T-helper 22 cell (primary cell): ENCODE data around the gene ARHGAP24.
"Not testable (repeated sequence)": the region's sequence is repeated elsewhere in the genome, so short reads cannot be mapped to it uniquely, and the experiment has no call there.

Source experiments
- DNase-seq: peaks from one replicate; pipeline ENCODE4 v3.0.0-alpha.2; 2020; ENCODE audit warnings: low read depth

The ARHGAP24 gene

DNA sequence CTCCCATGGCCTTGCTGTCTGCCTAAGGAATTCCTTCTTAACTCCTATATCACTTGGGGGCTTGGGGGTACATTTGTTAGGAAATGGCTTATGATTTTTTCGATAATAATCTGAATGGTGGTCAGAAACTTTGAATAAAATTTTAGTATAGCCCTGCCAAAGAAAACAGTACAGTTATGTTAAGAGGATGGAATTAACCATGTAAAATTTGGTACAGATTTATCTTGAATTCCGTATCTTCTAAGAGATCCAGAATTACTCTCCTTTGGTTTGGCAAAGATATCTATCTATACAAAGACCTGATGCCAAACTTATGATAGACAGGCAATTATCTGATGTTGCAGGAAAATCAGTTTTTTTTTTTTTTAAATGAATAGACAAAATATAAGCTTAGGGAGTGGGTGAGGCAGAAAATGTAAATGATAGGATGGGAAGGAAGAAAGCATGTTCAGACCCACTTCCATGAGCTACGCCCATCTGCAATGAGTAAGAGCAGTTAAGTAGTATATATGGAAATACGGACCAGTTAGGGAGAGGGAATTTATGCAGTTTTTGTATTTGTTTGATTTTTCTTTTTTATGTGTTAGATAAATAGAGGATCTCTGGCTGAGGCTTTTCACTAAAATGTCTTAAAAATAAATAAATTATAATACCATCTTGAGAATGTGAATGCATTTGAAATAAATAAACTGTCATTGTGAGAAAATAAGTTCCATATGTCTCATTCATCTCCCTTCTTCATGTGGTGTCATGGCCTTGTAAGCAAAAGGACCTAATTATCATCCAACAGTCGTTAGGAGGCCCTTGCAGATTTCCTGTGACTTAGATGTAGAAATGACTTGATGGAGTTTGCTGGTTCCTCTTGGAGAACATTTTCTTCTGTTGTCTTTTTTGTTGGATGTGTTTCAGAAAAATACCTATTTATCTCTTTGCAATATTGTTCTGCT is 389.6 kb downstream of the ARHGAP24 start:
- no peak for DNase-seq

DNA sequence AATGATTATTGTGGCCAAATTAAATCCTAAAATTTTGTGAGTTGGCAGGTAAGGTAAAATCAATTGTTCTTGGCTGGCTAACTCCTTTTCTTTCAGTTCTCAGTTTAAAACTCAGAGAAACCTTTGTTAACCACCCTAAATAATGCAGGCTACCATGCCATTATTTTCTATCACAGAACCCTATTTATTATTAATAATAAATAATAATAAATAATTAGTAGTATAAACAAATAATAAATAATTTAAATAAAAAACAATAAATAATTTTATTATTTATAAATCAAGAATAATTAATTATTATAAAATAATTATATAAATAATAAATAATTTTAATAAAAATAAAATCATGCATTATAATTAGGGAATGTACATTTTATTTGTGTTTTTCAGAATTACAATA is 390.3 kb downstream of the ARHGAP24 start:
- no peak for DNase-seq

DNA sequence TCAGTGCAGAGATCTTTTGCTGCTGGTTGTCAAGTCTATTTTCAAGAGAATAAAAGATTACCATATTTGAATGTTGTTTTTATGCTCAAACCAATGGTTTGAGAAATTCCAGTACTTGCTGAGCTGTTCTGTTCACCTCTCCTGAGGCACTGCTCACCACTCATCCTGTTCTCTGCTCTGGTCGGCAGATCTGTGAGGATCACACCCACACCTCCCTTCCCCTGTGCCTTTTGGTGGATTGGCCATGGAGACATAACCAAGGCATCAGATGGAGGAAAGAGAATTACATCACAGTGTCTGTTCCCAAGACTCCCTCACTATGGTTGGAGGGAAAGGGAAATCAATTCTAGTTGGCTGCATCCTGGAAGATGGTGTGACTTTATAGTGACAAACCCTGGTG is 391.6 kb downstream of the ARHGAP24 start:
- DNase-seq, result no peak

DNA sequence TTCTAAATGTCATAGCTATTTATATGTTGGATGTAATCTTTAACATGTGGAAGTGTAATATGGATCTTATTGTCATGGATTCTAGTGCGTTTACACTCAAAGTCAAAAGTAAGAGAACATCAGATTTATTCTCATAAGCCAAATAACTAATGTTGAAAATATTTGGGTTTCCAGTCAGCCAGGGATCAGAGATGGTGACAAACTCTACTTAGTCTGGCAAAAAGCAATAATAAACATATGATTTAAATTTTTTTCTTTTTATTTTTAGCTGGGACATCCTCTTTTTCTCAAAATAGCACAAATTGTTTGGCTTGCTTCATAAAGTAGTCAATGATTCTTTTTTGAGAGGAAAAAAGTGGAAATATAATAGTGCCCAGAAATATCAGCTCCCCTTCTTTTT is 392.3 kb downstream of the ARHGAP24 start:
- DNase-seq, result no peak

DNA sequence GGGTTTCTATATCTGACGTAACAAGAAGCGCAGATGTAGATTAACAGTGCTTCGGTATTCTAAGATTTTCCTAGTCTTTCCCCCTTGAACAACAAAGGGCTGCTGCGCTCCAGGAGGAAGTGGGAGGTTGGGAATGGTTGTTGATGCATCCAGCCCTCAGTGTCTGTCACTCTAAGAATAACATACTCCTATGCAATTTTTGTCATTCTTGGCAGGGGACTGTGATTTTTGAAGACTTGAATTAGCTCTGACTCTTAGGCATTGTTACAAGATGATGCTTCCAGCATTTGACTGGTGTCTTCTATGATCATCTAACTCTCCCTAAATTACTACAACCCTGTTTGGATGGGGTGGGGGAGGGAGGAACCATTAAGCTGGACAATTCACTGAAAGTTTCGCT is 394.2 kb downstream of the ARHGAP24 start:
- DNase-seq, result no peak

DNA sequence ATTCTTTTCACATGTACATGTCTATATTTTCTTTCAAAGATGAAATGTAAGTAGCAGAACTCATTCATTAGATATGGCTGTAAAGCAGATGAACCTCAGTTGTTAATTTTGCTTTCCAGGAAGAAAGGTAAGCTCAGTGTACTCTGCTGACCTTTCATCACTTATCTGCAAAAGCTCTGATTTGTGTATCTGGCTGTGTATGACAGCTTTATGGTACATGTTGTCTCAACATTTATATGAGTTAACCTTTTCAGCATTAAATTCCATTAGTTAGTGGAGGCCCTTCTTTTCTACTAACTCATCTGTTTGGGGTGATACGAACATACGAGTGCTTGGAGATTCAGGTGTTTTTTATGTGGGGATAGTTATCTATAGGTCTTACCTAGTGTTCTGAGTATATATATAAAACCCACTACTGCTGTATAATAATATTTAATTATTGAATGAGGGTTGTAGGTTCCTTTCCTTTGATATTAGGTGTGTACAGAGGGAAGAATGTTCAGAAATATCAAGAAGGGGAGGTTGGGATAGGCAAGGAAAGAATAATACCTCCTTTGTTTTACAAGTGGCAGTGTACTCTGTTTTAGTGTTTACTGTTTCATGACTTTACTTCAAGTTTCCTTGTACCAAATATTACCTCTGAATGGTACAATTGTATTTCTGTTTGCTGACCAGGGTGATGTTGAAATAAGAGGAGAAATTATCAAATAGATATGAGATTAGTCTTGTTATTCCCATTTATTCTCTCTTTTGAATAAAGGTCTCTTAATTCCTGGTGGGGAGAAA is 395.5 kb downstream of the ARHGAP24 start:
- DNase-seq, result no peak

DNA sequence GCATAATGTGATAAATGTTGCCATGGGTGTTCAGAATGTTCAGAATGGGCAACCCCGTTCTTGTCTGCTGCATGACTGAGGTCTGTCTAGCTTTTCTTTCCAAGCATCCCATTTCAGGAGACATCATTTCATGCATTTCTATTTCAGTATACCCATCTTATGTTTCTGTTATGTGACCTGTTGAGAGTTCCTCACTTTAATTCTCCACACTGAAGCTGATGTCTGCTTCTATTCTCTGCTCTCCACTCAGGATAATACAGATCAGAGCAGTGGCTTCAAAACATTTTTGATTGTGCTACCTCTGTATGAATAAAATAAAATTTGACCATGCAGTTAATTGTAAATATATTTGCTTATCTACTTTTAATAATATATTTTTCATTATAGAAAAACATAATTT is 398.6 kb downstream of the ARHGAP24 start:
- DNase-seq, result no peak

DNA sequence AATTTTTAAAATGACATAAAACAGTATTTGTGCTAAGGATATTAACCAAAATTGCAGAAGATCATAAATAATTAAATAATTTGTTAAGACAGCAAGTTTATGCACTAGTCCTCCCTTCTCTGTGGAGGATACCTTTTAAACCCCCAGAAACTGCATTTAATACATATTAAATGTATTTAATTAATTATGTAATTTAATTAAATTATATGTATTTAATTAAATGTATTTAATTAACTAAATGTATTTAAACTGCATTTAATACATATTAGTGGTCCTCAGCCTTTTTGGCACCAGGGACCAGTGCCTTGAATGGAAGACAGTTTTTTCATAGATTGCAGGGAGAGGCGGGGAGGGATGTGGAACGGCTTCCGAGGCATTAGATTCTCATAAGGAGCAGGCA is 404.6 kb downstream of the ARHGAP24 start:
- no peak for DNase-seq

DNA sequence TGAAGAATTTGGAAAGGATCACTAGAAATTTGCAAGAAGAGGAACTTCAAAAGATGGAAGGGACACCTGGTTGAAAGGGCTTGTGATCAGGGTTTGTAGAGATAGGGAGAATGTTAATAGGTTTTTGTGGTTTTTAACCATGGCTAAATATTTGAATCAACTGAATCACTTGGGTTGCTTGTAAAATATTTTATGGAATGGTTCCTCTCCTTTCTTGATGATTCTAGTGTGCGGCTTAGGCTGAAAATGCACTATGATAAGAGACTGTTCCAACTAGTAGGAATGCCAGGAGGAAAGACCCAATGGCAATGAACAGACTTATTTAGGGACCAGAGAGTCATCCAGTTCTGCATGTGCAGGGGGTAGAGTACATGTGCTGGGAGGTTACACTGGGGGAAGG is 408.2 kb downstream of the ARHGAP24 start:
- no peak for DNase-seq

DNA sequence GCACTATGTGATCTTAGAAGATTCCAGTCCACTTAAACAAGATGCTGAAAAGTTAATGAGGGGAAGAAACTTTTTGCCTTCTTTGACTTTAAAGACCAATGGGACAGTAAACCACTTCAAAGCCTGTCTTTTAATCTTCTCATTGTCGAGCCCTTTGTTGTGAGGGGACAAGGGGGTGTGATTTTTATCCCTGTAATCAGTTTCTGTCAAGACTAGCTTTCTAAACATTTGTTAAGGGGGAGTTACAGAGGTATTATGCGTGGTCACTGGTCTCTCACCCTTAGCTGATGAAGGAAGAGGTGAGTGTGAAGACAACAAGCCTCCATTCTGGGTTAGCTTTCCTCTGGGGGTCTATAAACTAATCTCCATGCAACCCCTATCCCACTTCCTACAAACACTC is 409.3 kb downstream of the ARHGAP24 start:
- no peak for DNase-seq

DNA sequence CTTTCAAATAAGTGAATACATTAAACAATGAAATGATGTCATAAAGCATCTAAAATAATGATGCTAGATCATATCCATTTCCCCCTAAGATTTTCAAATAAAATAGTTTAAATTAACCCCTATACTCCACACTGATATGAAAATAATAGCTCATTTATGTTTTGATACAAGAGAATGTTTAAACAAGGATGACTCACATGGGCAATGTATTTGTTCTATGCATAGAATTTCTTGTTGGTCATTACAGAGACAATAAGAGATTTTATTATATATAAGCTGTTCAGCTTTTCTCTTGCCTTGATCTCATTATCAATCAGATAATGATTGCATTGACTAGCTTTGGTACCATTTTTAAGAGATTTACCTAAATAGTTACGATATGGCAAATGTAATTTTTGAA is 411.7 kb downstream of the ARHGAP24 start:
- no peak for DNase-seq

DNA sequence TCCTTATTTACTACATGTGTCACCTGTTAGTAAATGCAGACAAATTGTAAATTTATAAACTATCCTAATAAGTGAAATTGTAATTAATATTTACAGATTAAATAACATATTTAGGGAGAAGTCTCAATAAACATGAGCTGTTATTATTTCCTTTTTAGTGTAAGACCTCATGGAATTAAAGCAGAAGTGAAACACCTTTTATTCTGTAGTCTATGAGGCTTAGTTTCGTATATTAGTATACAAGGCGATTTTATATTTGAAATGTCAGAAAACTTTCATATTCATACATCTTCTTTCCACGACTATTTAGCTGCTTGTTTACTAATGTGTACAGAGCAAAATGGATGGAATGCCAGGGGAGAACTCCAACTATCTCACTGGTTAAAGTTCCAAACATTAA is 414.4 kb downstream of the ARHGAP24 start:
- DNase-seq, result no peak

DNA sequence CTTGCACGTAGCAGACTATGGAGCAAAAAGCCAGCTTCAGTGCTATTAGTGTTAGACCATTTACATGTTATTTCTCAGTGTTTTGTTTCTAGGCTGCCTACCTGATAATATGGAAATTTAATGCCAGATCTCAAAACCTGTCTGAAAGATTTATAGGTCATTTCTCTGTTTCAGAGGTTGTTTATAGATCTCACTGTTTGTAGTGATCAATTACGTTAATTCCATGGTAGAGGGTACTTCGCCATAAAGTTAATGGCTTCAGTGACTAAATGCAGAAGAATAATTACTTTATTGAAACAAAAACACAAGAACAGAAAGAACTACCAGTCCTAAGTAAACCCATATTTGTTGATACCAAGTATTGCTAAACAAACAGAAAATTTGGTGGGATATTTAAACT is 420.8 kb downstream of the ARHGAP24 start:
- DNase-seq, result no peak

DNA sequence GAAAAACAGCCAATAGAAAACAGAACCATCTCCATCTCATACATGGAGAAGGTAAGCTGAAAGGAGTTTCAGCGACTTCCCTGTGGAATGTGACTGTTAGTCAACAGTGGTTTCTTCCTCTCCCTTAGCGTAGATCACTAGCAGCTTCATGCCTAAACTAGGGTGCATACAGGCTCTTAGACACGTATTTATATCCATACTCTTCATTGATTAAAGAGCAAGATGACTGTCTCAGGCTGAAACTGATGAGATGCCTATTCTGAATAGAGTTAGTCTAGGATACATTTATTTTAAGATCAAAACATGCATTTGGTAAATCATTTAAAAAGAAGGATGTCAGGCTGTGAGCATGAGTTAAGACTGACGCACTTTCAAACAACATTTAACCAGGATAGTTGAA is 423.3 kb downstream of the ARHGAP24 start:
- DNase-seq, result no peak

DNA sequence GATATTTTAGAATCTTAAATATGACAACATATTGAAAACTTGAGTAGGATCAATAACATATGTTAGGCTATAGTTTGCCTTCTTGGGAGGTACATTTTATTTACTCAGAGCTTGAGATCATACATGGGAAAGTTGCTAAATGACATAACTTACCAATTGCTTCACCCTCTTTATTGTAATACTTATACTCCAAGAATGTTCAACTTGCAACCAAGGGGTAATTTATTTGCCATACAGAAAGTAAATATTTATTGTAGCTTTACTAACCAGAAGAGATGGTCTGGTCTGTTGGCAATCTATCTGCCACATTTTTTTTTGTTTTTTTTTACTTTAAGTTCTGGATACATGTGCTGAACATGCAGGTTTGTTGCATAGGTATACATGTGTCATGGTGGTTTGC is 426.6 kb downstream of the ARHGAP24 start:
- DNase-seq, result no peak

DNA sequence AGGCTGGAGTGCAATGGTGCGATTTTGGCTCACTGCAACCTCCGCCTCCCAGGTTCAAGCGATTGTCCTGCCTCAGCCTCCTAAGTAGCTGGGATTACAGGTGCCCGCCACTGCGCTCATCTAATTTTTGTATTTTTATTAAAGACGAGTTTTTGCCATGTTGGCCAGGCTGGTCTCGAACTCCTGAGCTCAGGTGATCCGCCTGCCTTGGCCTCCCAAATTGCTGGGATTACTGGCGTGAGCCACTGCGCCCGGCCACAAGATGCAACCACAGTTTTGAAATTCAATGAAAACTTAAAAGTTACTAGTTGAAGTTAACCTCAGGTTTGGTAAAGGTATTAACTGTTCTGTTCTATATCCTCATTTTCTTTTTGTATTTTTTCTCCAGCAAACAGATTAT is 427.7 kb downstream of the ARHGAP24 start:
- DNase-seq, result not testable (repeated sequence)

DNA sequence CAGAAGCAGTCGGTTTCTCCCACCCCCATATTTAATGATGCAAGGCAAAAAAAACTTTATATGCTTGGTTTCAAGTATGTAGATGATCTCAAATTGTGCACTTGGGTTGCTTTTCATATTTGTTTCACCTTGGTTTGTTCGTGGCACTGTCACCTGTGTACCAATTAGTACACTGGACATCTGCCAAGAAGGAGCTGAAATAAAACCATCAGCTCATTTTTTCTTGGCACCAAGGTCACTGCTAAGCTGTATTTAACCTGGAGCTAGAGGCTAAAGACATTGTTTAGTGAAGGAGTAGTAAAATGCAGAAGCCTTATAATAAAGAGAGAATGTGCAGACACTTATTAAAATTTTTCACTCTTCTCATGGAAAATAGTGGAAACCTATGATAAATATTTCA is 430.8 kb downstream of the ARHGAP24 start:
- DNase-seq, result no peak

DNA sequence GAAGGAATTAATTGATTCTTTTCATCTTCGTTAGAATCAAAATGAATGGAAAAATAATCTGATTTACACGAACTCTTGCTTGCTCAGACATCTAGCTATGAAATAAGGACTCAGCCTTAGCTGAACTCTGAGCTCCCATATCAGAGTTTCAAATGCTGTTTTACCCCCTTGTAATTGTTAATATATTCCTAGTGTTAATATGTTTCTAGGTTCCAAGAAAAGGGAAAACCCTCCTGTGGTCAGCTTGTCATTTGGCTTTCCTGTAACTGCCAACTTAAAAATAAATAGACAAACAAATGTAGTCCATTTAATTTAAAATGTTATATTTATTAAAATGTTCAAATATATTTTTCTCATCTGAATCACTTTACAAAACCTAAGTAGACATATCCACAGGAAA is 432.1 kb downstream of the ARHGAP24 start:
- DNase-seq, result no peak

DNA sequence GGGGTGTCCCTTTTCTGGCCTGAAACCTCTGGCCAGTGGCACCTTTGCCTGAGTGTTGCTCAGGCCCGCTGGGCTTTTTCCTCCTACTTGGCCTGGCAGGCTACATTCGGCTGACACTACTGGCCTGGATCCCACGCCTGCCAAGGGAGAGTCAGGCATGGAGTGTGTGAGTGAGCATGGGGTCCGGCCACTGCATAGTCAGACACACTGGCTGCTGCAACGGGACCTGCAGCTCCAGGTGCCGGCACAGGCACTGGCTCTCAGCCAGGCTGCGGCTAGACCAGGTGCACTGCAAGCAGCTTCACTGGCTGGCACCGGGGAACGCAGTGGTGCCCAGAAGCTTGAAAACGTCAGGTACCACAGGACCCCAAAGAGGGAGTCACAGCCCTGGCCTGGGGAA is 434.9 kb downstream of the ARHGAP24 start:
- no peak for DNase-seq

DNA sequence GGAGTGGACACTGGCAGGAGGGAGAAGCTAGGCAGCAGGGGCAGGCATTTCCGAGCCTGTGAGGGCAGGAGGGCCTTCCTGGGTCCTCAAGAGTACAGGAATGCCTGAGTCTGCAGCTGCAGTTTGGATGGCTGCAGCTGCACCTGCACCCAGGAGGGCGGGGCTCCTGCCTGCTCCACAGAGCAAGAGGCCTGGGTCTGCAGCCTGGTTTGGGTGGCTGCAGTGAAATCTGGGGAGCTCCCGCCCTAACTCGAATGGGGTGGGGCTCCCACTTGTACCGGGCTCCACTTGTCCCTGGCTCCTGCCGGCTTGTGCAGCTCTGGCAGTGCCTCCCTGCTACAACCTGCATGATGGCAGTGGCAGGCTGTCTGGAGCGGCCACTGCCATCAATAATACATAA is 436.0 kb downstream of the ARHGAP24 start:
- no peak for DNase-seq

DNA sequence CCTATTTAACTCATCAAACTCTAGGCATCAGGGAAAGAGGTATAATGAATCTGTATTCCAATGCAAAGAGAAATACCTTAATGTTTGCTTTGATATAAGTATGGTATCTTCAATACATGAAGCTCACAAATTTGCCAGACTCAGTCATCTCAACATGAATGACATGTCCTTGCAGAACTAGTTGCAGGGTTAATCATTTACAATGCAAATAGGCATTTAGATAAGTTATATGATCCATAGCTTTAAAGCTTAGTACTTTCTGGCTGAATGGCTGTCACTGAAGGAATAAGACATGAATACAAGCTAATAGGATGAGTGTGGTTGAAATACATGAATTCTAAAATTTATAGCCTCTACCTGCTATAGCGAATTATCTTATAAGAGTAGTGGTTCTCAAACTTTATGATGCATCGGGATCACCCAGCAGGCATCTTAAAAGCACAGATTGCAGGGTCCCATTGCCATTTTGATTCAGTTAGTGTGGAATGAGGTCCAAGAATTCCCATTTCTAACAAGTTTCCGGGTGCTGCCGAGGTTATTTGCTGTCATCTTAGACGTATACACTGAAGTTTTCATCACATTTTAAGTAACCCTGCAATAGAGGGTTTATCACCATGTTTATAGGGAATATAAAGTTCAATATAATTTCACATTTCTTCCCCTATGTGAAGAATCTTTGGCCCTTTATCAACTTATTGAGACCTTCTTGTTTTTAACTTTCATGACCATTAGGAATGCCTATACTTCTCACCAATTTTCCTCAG is 439.2 kb downstream of the ARHGAP24 start:
- no peak for DNase-seq

DNA sequence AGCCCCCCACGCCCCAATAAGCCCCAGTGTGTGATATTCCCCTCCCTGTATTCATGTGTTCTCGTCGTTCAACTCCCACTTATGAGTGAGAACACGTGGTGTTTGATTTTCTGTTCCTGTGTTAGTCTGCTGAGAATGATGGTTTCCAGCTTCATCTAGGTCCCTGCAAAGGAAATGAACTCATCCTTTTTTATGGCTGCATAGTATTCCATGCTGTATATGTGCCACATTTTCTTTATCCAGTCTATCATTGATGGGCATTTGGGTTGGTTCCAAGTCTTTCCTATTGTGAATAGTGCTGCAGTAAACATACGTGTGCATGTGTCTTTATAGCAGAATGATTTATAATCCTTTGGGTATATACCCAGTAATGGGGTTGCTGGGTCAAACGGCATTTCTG is 440.6 kb downstream of the ARHGAP24 start:
- DNase-seq, result not testable (repeated sequence)
